Thyroid gland (tissue), 4 donors: ENCODE measurements around the gene NCAPD3.

Experiments
- CTCF ChIP-seq, 6 experiments: fragments of 200-600 bp in 3 of 6; fragments of 450-650 bp in 3 of 6; sonication (generic) in 3 of 6; IDR thresholded peaks; one replicate each; pipeline ENCODE4 v1.5.1; 2016 to 2019; ENCODE audit warnings: antibody characterized with exemption in 6 of 6, mild to moderate bottlenecking in 2 of 6, inconsistent platforms in 1 of 6, moderate library complexity in 1 of 6
- POLR2A ChIP-seq, 2 donors: fragments of 450-650 bp; IDR thresholded peaks; one replicate each; pipeline ENCODE4 v1.6.1; 2017; ENCODE audit warnings: antibody characterized with exemption in 2 of 2, mild to moderate bottlenecking in 2 of 2, moderate library complexity in 1 of 2

- TF ChIP-seq CTCF (IDR thresholded peaks at IDR 0.05), result no peak
- TF ChIP-seq POLR2A (IDR thresholded peaks at IDR 0.05), result no peak
Measured at GRCh38 chr11:134145715-134146114, 78.1 kb downstream of the NCAPD3 start.
